NK-92 (cell line): ENCODE results near the gene AKR7A2.

Source experiments
- DNase-seq: peaks from one replicate; lab custom pipeline; 2025; ENCODE audit not compliant: unreplicated experiment; lab: John Stamatoyannopoulos, UW

Gene AKR7A2

DNA sequence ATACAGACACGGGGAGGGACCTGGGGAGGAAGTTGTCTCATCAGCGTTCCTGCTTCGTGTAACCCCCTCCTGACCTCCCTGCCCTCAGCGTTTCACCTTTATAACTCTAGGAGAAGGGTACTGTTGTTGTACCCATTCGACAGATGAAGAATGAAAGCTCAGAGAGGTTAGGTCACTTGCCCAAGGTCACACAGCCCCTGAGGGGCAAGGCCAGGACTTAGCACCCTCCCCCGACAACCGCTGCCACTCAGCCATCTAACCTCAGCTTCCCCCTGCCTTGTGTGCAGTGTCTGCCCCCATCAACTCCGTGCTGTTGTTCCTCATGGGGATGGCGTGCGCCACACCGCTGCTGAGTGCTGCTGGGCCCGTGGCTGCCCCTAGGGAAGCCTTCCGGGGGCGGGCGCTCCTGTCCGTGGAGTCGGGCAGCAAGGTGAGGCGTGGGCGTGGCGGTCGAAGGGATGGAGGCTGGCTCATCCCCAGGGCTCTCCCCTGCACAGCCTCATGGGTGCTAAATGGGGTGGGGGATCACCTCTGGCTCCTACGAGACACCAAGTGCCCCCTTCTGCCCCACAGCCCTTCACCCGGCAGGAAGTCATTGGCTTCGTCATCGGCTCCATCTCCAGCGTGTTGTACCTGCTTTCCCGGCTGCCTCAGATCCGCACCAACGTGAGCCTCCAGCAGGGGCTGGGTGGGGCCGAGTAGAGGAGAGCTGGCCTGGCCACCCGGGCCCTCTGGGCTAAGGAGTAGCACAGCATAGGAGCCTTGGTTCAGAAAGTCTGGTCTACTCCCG is 14.2 kb upstream of the AKR7A2 start:
- no peak for DNase-seq

DNA sequence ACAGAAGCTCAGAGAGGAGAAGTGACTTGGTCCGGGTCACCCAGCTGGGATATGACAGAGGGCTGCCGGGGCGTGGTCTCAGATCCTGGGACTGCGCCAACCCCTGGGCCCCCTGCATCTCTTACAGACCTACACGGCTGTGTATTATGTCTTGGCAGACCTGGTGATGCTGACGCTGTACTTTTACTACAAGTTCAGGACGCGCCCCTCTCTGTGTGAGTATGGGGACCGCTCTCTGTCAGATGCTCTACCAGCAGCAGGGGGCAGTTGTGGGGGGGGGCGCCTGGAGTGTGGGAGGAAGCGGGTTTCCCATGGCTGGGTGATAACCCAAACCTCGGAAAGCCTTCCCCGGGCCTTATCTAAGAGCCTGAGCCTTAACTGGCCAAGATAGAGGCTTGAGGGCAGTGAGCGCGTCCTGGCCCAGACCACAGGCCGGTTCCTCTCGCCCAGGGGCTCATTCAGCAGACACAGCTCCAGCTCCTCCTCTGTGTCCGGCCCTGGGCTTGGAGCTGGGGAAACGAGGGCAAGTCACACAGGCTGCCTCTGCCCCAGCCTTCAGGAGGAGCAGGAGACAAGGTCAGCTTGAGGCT is 13.5 kb upstream of the AKR7A2 start:
- DNase-seq: no peak

DNA sequence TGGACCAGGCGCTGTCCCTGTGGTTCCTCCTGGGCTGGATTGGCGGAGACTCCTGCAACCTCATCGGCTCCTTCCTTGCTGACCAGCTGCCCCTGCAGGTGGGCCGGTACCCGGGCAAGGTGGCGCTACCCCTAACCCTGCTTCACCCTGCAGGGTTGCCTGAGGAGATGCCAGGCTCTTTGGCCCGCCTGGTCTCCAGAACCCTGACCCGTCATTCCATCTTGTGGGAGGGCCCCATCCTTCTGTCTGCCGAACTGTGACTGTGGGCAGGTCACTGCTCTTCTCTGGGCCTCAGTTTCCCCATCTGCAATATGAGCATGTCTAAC is 12.7 kb upstream of the AKR7A2 start:
- DNase-seq: no peak

- DNase-seq: no peak
These were observed 12.2 kb upstream of the AKR7A2 start for GRCh38 chr1:19323987-19324664.

- DNase-seq: no peak
These were observed 10.5 kb upstream of the AKR7A2 start for GRCh38 chr1:19322481-19322880.

DNA sequence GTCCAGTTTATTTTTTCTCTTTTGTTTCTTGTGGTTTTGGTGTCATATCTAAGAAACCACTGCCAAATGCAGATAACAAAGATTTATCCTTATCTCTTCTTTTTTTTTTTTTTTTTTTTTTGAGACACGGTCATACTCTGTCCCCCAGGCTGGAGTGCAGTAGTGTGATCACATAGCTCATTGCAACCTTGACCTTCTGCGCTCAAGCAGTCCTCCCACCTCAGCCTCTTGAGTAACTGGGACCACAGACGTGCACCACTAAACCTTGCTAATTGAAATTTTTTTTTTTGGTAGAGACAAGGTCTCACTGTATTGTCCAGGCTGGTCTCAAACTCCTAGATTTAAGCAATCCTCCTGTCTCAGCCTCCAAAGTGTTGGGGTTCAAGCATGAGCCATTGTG is 9.1 kb upstream of the AKR7A2 start:
- no peak for DNase-seq

GRCh38 chr1:19319196-19319595 is 7.3 kb upstream of the AKR7A2 start:
- no peak for DNase-seq

DNA sequence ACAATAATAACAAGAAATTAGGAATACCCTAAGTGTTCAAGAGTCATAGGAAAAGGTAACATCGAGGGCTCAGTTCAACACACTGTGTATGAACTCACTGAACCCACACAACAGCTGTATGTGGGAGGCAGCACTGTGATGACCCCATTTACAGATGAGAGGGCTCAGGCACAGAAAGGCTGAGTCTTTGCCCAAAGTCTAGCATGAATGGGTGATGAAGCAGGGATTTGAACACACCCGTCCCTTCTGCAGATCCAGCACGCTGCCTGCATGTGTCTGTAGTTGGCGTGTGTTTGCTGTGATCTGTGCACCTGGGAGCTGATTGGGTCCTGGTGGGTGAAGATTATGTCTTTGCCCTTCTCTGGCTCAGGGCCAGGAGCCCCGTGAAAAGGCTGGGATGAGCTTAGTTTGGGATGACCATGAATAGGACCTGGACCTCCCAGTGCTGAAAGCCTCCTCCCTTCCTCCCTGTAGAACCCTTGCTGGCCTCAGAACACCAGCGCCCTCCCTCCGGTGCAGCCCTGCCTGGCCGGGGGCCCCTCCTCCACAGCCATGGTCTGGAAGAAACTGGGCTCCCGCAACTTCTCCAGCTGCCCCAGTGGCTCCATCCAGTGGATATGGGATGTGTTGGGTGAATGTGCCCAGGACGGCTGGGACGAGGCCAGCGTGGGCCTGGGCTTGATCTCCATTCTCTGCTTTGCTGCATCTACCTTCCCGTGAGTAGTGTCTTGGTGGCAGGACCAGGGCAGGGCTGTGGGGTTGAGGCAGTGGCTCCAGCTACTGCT is 5.4 kb upstream of the AKR7A2 start:
- DNase-seq: no peak

GRCh38 chr1:19315378-19316198 is 3.6 kb upstream of the AKR7A2 start:
- no peak for DNase-seq

DNA sequence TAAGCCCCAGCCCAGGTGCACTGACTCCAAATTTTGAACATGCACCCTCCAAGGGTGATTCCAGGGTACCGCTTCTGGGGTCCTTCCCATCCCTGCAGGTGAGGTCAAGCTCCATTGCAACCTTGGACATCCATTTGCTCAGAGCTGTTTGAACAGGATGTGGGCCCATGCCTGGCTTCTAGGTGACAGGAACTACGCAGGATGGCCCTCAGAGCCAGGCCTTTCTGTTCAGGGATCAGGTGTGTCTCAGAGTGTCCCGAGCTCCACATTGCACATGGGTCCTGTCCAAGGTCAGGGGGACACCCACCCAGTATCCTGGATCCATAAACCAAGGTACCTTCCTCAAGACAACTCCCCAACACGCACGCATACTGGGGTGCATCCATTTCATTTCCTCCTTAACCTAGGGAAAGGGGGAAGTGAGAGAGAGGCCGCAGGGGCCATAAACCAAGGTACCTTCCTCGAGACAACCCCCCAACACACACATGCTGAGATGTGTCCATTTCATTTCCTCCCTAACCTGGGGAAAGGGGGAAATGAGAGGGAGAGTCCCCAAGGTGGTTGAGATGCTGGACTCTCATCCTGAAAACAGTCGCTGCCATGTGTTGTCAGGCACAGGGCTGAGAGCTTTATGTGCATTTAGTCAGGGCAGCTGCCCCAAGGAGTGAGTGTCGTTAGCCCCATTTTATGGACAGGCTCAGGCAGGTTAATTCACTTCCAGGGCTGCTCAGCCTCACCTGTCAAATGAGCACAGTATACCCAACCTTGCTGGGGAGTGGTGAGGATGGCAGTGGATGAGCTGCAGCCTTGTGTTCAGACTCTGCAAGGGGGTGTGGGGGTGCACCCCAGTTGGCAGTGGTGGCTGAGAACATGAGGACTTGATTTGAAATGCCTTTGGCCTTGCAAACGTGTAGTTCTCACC is 2.3 kb upstream of the AKR7A2 start:
- DNase-seq: no peak

- no peak for DNase-seq
These were observed 1.7 kb upstream of the AKR7A2 start for GRCh38 chr1:19313636-19313959.

DNA sequence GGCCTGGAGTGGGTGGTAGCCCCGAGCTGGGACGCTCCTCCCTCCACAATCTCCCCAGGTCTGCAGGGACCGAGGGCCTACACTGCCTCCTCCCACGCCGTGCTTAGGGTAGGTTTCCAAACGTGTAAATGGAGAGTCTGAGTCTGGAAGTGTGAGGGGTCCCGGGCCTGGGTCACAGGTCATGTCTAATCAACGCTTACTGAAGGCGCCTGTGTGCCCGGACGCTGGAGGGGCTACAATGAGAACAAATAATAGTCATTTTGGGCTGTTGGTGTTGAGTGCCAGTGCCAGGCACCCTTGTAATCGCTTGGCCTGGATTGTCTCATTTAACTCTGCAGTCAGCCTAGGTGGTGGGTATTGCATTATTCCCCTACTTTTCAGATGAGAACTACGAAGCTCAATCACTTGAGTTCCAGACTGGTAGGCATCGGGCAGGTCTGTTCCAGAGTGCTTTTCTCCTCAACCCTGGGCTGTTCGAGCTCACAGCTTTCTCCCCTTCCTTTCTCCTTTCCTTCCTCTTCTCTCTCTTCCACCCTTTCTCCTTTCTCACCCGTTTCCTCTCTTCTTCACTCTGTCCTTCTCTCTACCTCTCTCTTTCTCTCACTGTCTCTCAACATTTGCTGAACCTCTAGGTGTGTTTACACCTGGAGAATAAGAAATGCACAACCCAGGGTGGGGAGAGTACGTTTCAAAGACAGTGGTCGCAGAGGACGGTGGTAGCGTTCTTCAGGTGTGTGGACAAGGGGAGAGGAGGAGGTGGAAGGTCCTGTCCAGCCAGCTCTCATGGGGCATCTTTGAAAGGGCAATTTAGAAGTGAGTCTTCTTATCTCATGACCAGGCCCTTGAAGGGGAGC is 1.1 kb upstream of the AKR7A2 start:
- DNase-seq: no peak

GRCh38 chr1:19311503-19311930 is 427 bp downstream of the AKR7A2 start:
- no peak for DNase-seq

GRCh38 chr1:19310720-19311502 is 1.0 kb downstream of the AKR7A2 start:
- DNase-seq: no peak

DNA sequence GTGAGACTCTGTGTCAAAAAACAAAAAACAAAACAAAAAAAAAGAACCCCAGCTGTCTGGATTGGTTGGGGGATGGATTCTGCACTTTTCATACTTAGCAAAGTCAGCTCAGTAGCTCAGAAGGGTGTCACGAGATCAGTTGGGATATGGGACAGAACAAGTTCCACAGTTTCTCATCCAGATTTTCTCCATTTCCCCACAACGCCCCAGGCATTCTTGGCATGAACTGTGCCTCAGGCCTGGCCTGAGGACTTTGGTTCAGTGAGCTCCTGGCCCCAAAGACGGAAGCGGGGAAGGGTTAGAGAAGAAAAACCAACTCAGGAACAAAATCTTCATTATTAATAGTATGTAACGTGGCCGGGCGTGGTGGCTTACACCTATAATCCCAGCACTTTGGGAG is 1.9 kb downstream of the AKR7A2 start:
- no peak for DNase-seq

DNA sequence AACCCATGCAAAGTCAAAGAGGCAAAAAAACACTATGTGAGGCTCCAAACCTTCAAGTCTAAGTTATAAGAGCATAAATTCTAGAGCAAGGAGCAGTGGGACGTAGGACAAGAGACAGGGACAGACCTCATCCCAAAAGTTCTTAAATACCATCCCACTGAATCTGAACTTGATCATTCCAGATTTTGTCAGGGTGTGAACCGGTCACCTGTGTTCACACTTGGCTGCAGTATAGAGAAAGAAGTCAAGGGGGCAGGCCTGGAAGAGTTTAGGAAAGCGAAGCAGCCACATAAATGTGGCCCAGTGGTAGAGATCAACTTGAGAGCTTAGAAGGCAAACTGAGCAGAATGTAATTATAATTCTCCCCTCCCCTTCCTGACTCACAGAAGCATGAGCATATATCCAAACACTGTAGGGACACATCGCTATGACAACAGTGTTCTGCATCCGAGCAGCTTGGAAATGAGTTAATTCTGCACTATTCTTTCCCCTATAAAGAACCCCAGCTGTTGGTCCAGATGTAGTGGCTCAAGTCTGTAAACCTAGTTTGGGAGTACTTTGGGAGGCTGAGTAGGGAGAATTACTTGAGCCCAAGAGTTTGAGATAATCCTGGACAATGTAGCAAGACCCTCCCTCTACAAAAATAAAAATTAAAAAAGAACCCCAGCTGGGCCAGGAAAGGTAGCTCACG is 2.7 kb downstream of the AKR7A2 start:
- no peak for DNase-seq

GRCh38 chr1:19308509-19308907 is 3.4 kb downstream of the AKR7A2 start:
- no peak for DNase-seq
